Small intestine (tissue), 7 donors: Measurements from ENCODE around the gene ARHGAP15. TPM values are rescaled to one million over a fixed set of nuclear protein-coding genes. Genes with fewer than 3 reads are reported as not detected.

ENCODE experiments used
- DNase-seq, 2 donors: peaks; one replicate each; pipeline versions ENCODE4 v3.0.0 to v3.0.0-alpha.2; 2013
- FAIRE-seq: peaks from 2 replicates; lab custom pipeline; 2012; peaks lifted over from hg19 to GRCh38; lab: Jason Lieb, UNC
- H3K27ac ChIP-seq, 3 donors: one replicate each; pipeline ENCODE4 v1.5.1; 2013; ENCODE audit warnings: low read length in 2 of 3, mild to moderate bottlenecking in 2 of 3, control low read depth in 1 of 3, inconsistent platforms in 1 of 3, low read depth in 1 of 3, moderate library complexity in 1 of 3
- H3K27me3 ChIP-seq, 3 donors: one replicate each; pipeline ENCODE4 v1.6.1; 2013; ENCODE audit warnings: low read length in 3 of 3, inconsistent platforms in 1 of 3; ENCODE audit not compliant: control insufficient read depth in 3 of 3, insufficient read depth in 3 of 3
- H3K36me3 ChIP-seq, 3 donors: one replicate each; pipeline ENCODE4 v1.6.1; 2013; ENCODE audit warnings: low read length in 3 of 3, inconsistent platforms in 1 of 3, low read depth in 1 of 3, mild to moderate bottlenecking in 1 of 3, moderate library complexity in 1 of 3; ENCODE audit not compliant: control insufficient read depth in 3 of 3, insufficient read depth in 2 of 3
- H3K4me1 ChIP-seq, 3 donors: one replicate each; pipeline ENCODE4 v1.6.1; 2013; ENCODE audit warnings: low read length in 2 of 3, inconsistent platforms in 1 of 3, low read depth in 1 of 3, mild to moderate bottlenecking in 1 of 3, moderate library complexity in 1 of 3; ENCODE audit not compliant: control insufficient read depth in 3 of 3, insufficient read depth in 2 of 3
- H3K4me3 ChIP-seq, 3 donors: one replicate each; pipeline ENCODE4 v1.5.1; 2013; ENCODE audit warnings: low read length in 3 of 3, control low read depth in 1 of 3, inconsistent platforms in 1 of 3, low read depth in 1 of 3, mild to moderate bottlenecking in 1 of 3, moderate library complexity in 1 of 3
- H3K9me3 ChIP-seq, 2 donors: one replicate each; pipeline ENCODE4 v1.6.1; 2013; ENCODE audit warnings: low read depth in 1 of 2, low read length in 1 of 2; ENCODE audit not compliant: control insufficient read depth in 2 of 2, insufficient read depth in 1 of 2
- WGBS, 3 donors: extraction: QIAGEN DNeasy Blood & Tissue Kit; methylation state at CpG; one replicate each; pipeline ENCODE4 v1.1.7; 2013; 5-methylcytosine and 5-hydroxymethylcytosine counted together
- polyA plus RNA-seq, 4 donors: library from polyadenylated mRNA; stranded (reverse) in 3 of 4; unstranded in 1 of 4; fragments of 200-250 nt in 3 of 4; fragments of 120-200 nt in 1 of 4; gene quantifications; one replicate each; pipeline versions ENCODE4 v1.2.1 to v1.2.3, GENCODE V29; 2013
- donor health status: healthy with polysubstance abuse.
- donor health status: control.
- donor health status: control.
- donor health status: Bipolar disorder and iron deficiency.
- donor health status: healthy.

The ARHGAP15 gene
- polyA plus RNA-seq, 4 donors, result 0.67 to 18.2 (median 10.1) TPM

DNA sequence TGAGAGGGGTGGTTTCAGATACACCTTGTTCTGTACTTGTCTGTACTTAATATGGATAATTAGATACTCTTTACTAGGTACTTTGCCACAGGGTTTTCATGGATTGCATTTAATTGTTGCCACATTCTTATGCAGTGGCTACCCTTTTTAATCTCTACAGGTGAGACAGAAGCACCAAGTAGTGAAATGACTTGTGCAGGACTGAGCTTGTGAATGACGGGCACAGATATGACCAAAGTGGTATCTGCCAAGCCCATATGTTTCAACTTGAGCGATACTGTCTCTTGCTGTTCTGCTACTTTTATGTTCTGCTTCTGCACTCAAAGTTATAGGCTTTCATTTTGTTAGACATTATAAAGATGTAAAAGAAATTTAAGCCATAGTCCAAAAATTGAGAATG is 288.2 kb downstream of the ARHGAP15 start:
- WGBS, 3 donors, result 97 to 98% (median 97%) methylated on average over 2 of the region's 2 CpGs
- FAIRE-seq, result no peak
- no peak overlapping the region for H3K27ac ChIP-seq
- no peaks in the 10 kb centered on the region for H3K4me1 ChIP-seq
- DNase-seq, result no peak
- H3K4me3 ChIP-seq, result no peak overlapping the region
- H3K9me3 ChIP-seq, result no peaks in the 10 kb centered on the region
- no peaks in the 10 kb centered on the region for H3K27me3 ChIP-seq
- no peaks in the 10 kb centered on the region for H3K36me3 ChIP-seq

DNA sequence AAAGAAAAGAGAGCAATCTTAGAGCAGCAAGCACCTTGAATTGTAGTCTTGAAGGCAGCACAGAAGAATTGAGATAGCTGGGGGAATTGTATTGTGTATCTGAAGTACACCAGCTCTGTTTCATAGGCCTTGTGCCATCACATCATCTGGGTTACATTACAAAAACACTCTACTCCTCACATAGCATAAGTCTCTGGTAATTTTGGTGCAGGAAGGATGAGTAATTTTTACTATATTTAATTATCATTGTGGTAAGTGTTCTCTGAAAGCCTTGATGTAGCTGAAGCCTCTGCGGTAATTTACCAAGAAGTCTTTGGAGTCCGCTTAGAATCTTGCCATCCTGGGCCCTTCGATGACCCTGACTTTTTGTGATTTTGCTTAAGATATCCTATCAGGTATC is 291.1 kb downstream of the ARHGAP15 start:
- Histone ChIP-seq H3K27ac (no peak overlapping the region), H3K4me1 (no peaks in the 10 kb centered on the region), H3K9me3 (no peaks in the 10 kb centered on the region), H3K36me3 (no peaks in the 10 kb centered on the region), H3K4me3 (no peak overlapping the region), H3K27me3 (no peaks in the 10 kb centered on the region)
- DNase-seq (no peak), FAIRE-seq (no peak)
- WGBS, 3 donors, result 50 to 61% (median 59%) methylated on average over 3 of the region's 3 CpGs

DNA sequence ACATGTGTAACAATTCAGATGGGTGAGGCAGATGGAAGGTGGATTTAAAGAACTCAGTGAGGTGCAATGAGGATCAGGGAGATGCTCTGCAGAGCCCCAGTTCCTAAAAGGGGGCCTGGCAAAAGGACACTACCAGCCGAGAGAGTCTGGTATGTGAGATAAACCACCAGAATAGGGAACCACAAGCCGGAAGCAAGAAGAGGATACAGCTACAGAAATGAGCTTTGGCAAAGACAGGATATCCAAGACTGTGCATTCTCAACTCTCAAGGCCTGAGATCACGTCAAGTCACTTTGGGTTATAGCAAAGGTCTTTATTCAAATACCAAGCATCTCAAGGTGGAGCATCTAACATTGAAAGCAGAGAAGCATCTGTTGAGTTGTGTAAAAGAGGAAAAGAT is 293.5 kb downstream of the ARHGAP15 start:
- Histone ChIP-seq H3K27ac (no peak overlapping the region), H3K4me1 (no peaks in the 10 kb centered on the region), H3K9me3 (no peaks in the 10 kb centered on the region), H3K4me3 (no peak overlapping the region), H3K36me3 (no peaks in the 10 kb centered on the region), H3K27me3 (no peaks in the 10 kb centered on the region)
- DNase-seq (no peak), FAIRE-seq (no peak)
- WGBS, 3 donors, result 78 to 81% (median 80%) methylated on average over 3 of the region's 3 CpGs

DNA sequence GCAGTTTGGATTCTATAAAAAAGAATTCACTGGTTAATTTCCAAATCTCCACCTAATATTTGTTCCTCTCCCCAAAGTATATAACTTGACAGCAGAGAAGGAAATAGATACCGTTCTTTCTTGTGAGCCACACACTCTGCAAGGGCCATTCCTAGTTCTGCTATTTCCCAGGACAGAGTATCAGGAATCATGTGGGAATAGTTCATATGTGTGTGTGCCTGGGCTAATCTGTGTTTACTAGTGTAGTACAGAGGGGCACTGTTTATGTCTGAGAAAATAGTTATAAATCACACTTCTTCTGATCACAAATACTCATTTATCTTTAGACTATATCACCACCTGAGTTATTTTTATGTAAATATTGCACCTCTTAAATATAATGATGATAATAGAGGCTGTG is 296.7 kb downstream of the ARHGAP15 start:
- WGBS, 3 donors, result 79 to 88% (median 81%) methylated on average over 1 of the region's 1 CpG
- DNase-seq (no peak), FAIRE-seq (no peak)
- Histone ChIP-seq H3K36me3 (no peaks in the 10 kb centered on the region), H3K27ac (no peak overlapping the region), H3K27me3 (no peaks in the 10 kb centered on the region), H3K4me1 (no peaks in the 10 kb centered on the region), H3K9me3 (no peaks in the 10 kb centered on the region), H3K4me3 (no peak overlapping the region)

DNA sequence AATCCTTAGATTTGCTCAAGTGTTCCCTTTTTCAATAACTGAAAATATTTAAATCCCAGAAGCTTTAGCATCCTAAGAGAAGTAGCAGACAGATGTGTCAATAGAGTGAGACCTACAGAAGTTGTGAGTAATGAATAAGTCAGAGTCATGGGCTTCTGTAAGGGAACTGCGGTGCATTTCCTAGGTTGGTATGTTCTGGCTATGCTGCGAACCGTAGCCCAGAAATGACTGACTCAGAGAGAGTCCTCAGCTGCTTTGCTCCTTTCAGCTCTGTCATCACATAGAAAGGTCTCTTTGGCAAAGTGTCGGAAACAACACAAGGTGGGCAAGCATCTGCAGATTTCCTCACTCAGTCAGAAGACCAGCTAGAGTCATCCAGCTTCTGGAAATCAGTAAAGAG is 297.1 kb downstream of the ARHGAP15 start:
- H3K4me1 ChIP-seq, result no peaks in the 10 kb centered on the region
- WGBS, 3 donors, result 93 to 95% (median 95%) methylated on average over 4 of the region's 4 CpGs
- no peak for FAIRE-seq

DNA sequence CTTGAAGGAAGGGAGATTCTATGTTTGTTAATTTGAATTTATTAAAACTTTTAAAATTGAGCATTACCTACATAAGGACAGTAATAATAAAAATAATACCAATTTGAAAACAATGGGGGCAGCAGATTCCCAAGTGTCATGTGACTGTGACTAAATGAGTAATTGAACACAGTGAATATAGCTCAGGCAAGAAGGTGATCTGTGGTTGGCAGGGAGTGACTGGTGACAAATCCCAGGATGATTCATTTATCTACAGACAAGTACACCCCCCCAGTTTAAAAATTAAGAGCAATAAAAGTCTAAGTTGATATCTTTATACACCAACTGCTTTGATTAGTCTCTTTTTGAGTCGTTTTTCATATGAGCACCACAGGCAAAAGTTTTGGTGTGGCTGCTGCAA is 299.5 kb downstream of the ARHGAP15 start:
- Histone ChIP-seq H3K27me3 (no peaks in the 10 kb centered on the region), H3K36me3 (no peaks in the 10 kb centered on the region), H3K9me3 (no peaks in the 10 kb centered on the region), H3K4me3 (no peak overlapping the region), H3K27ac (no peak overlapping the region), H3K4me1 (no peaks in the 10 kb centered on the region)
- 19 to 54% (median 24%) methylated on average over 1 of the region's 1 CpG for WGBS, 3 donors
- no peak for FAIRE-seq
- DNase-seq, result no peak

More for the DNA sequence above, 297.1 kb downstream of the ARHGAP15 start:
- Histone ChIP-seq H3K9me3 (no peaks in the 10 kb centered on the region), H3K27ac (no peak overlapping the region), H3K4me3 (no peak overlapping the region), H3K36me3 (no peaks in the 10 kb centered on the region), H3K27me3 (no peaks in the 10 kb centered on the region)
- DNase-seq, result no peak

DNA sequence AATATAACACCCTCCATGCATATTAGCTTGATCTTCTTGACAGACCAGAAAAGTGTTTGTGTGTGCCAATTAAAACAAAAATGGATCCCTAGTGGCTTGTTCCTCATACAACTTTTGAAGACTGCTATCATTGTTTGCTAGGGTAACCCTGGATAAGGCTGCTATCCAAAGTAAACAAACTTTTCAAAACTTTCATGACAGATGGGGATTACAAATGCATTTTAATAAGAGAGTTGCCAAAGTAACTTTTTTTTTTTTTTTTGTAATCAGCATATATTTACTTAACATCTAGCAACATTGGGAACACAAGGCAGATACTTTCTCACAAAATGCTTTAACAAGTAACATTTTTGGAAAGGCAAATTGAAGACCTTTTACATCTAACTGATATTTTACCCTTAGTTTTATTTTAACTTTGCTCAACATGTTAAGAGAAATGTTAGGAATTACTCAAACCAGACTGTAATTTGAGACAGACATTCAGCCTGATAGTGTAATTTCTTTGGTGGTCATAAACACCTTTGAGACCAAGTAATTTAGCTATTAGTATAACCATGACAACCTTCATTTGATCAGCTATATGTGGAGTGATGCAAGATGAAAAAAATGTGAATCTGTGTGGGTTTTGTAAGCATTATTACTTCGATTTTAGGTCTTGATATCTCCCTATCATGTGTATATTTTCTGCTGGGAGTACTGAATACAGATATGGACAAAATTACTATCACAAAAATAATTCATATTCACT is 300.9 kb downstream of the ARHGAP15 start:
- Histone ChIP-seq H3K9me3 (no peaks in the 10 kb centered on the region), H3K4me3 (no peak overlapping the region), H3K27me3 (no peaks in the 10 kb centered on the region), H3K36me3 (no peaks in the 10 kb centered on the region), H3K4me1 (no peaks in the 10 kb centered on the region), H3K27ac (no peak overlapping the region)
- WGBS, 3 donors, result 47 to 75% (median 58%) methylated on average over 1 of the region's 1 CpG
- FAIRE-seq, result no peak
- DNase-seq, result no peak

DNA sequence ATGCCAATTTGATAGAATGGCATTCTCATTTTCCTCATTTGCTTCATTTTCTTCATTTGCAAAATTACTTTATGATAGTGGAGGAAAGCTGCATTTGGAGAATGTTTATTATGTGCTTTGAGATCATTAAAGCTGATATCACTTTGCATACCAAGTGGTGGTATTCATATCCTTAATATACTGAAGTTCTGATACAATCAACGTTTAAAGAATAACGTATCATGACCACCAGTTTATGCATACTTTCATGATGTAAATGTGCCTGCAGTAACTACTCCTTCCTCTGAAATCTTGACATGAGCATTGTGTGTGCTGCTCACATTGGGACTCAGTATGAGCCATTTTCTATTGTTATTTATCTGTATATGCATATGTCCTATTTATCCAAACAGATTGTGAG is 302.1 kb downstream of the ARHGAP15 start:
- no peak overlapping the region for H3K4me3 ChIP-seq
- no peaks in the 10 kb centered on the region for H3K36me3 ChIP-seq
- no peak for FAIRE-seq
- DNase-seq, result no peak
- no peaks in the 10 kb centered on the region for H3K9me3 ChIP-seq
- H3K27ac ChIP-seq, result no peak overlapping the region
- WGBS, 3 donors, result 62 to 78% (median 71%) methylated on average over 2 of the region's 2 CpGs
- no peaks in the 10 kb centered on the region for H3K4me1 ChIP-seq
- H3K27me3 ChIP-seq, result no peaks in the 10 kb centered on the region

DNA sequence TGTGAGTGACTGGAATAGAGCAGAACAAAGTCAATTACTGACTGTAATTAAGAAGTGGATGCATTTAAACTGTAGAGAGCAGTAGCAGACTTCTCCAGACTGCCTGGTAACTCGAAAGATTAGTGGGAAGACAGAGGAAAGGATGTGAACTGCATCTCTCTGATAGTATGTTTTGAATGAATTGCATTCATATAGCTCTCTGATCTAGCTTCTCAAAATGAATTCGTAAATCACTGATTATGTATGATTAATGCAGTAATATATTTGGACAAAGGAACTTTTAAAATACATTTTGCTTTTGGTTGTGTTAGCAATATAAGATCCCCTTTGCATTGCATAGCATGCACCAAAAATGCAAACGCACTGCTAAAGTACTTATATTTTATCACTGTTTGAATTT is 304.0 kb downstream of the ARHGAP15 start:
- H3K9me3 ChIP-seq, result no peaks in the 10 kb centered on the region
- H3K27ac ChIP-seq, result no peak overlapping the region
- H3K4me1 ChIP-seq, result no peaks in the 10 kb centered on the region
- WGBS, 3 donors, result 63 to 66% (median 66%) methylated on average over 3 of the region's 3 CpGs
- FAIRE-seq (no peak), DNase-seq (no peak)
- H3K36me3 ChIP-seq, result no peaks in the 10 kb centered on the region
- H3K27me3 ChIP-seq, result no peaks in the 10 kb centered on the region
- no peak overlapping the region for H3K4me3 ChIP-seq
